AG04450 (cell line): ENCODE results near the gene HYAL1. TPM values are rescaled to one million over a fixed set of nuclear protein-coding genes. Genes with fewer than 3 reads are reported as not detected.
A peak's percentile ranks its signal among the peaks of the same experiment; 100 is the strongest.

Experiments used
- CTCF ChIA-PET: fragments of 300-600, 350-600 bp; formaldehyde crosslinking; extraction: SDS; loops from one replicate; lab custom pipeline; 2022; ENCODE audit warnings: antibody characterized with exemption, inconsistent platforms; lab: Charles Lee
- POLR2A ChIA-PET: fragments of 350-600 bp; formaldehyde crosslinking; extraction: SDS; loops from one replicate; lab custom pipeline; 2021; ENCODE audit warnings: antibody characterized with exemption, inconsistent platforms; lab: Yijun Ruan, JAX
- DNase-seq: peaks from one replicate; pipeline ENCODE4 v3.0.0-alpha.2; 2011; ENCODE audit warnings: low read depth, low spot score
- H3K27ac ChIP-seq: one replicate; pipeline ENCODE4 v1.5.1; 2012; ENCODE audit warnings: low read depth, low read length, control low read depth
- H3K27me3 ChIP-seq: one replicate; pipeline ENCODE4 v1.6.0; 2012; ENCODE audit warnings: low read length; ENCODE audit not compliant: control insufficient read depth, insufficient read depth
- H3K4me3 ChIP-seq: 2 replicates; pipeline ENCODE4 v1.5.1; 2011; ENCODE audit warnings: mild to moderate bottlenecking, low read depth, low read length, control low read depth
- H3K9me3 ChIP-seq: 2 replicates; pipeline ENCODE4 v1.5.1; 2012; ENCODE audit warnings: low read length; ENCODE audit not compliant: control insufficient read depth, insufficient read depth
- CTCF ChIP-seq: IDR thresholded peaks from 2 replicates; pipeline ENCODE4 v1.5.1; 2011; ENCODE audit warnings: low read depth, low read length, control low read depth, inconsistent platforms
- polyA plus RNA-seq: library from polyadenylated mRNA; depleted of rRNA; stranded (reverse); fragments of >200 nt; gene quantifications from 2 replicates; pipeline ENCODE4 v1.2.3, GENCODE V29; 2011

Gene HYAL1
- polyA plus RNA-seq, 1 experiment: 0.32 TPM

DNA sequence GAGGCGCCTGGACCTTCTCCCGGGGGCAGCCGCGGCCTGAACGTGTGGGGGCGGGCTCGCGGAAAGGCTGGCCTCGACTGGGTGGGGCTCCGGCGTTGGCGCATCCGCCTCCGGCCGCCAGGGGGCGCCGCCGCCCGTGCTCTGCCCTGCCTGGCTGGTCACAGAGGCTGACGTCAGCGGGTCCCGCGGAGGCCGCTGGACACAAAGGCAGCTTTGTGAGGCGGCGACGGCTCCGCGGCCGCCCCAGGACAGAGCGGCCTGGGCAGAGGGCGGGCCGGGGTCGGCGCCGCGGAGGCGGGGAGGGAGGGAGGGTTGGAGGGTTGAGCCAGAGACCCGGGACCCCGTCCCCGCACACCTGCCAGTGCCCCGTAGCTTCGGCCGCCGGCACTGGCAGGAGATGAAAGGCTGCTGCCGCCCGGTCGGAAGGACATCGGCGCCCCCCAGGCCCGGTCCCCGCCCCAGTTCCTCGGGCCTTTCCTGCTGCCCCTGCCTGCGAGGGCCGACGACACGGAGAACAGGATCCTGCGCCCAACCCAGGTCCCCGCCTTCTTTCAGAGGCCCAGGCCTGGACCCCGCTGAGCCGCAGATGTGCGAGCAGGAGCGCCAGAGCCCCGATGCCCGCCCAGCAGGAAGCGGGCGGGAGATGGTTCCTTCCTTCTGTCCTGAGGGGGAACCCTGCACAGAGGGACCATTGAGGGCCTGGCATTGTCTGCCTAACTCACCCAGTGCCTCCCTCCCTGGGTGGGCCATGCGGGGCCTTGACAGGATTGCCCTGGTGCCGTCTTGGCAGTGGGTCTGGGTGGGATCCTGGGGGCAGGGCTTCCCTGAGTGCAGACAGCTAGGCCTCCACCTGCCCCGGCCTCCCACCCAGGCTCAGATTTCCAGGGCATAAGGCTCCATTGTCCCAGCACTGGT is 43.1 kb downstream of the HYAL1 start:
- peak overlapping the region; percentile 89 for H3K27ac ChIP-seq
- TF ChIP-seq CTCF: peak; percentile 81
- ChIA-PET CTCF (interaction anchor here (0.6 to 4.8 kb wide), 20 partner anchors 9 to 110 kb away, joined by 3 to 35 read pairs (median 4); partner anchors contain the start of genes GNAI2, HYAL2, LSMEM2 and SEMA3B), POLR2A (interaction anchor here (0.5 to 1.3 kb wide), 5 partner anchors 9 to 353 kb away, joined by 3 to 9 read pairs (median 4); partner anchors contain the start of genes GNAI2 and SEMA3B)
- no peaks in the 10 kb centered on the region; the same call in 1 of the 2 replicates for H3K9me3 ChIP-seq
- DNase-seq: no peak
- no peaks in the 10 kb centered on the region for H3K27me3 ChIP-seq
- peak overlapping the region; percentile 56 for H3K4me3 ChIP-seq

- Histone ChIP-seq H3K9me3 (no peaks in the 10 kb centered on the region; the same call in 1 of the 2 replicates), H3K27ac (peak overlapping the region; percentile 21), H3K4me3 (no peak overlapping the region), H3K27me3 (no peaks in the 10 kb centered on the region)
- POLR2A ChIA-PET: interaction anchor here (0.6 to 1.3 kb wide), 4 partner anchors 9 to 352 kb away, joined by 3 to 9 read pairs (median 4); partner anchors contain the start of genes GNAI2 and SEMA3B
- no peak for TF ChIP-seq CTCF
- CTCF ChIA-PET: interaction anchor here (0.5 to 4.8 kb wide), 19 partner anchors 8 to 65 kb away, joined by 3 to 35 read pairs (median 4); partner anchors contain the start of genes HYAL2, LSMEM2 and SEMA3B
- no peak for DNase-seq
Observed at GRCh38 chr3:50259432-50260026, 43.8 kb downstream of the HYAL1 start.

GRCh38 chr3:50258979-50259378 is 44.4 kb downstream of the HYAL1 start:
- Histone ChIP-seq H3K9me3 (no peaks in the 10 kb centered on the region; the same call in 1 of the 2 replicates), H3K4me3 (no peak overlapping the region), H3K27me3 (no peaks in the 10 kb centered on the region), H3K27ac (no peak overlapping the region)
- POLR2A ChIA-PET: interaction anchor here (0.6 kb wide), 1 partner anchor 64 kb away, joined by 5 read pairs; no protein-coding TSS in a partner anchor
- no peak for TF ChIP-seq CTCF
- CTCF ChIA-PET: interaction anchor here (0.5 to 4.8 kb wide), 13 partner anchors 9 to 162 kb away, joined by 3 to 35 read pairs (median 6); no protein-coding TSS in a partner anchor
- no peak for DNase-seq

DNA sequence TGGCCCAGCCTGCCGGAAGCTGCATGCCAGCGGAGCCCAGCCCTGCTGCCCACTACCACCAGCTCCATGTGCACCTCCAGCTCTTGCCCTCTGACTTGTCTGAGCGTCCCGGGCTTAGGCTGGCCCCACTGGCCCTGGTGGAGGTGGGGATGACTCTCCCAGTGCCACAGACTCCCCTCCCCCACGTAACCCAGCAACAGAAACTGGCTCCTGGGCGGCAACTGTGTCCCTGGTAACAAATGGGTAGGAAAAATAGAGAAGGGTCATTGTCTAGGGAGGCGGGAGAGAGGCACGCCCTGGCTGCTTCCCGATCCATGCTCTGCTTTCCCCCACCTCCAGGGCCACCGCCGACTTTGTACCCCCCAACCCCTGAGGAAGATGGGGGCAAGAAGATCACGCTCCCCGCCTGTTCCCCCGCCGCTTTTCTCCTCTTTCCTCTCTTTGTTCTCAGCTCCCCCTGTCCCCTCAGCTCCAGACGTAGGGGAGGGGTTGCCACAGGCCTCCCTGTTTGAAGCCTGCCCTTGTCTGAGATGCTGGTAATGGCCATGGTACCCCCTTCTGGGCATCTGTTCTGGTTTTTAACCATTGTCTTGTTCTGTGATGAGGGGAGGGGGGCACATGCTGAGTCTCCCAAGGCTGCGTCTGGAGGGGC is 45.2 kb downstream of the HYAL1 start:
- ChIA-PET CTCF (interaction anchor here (0.6 to 4.8 kb wide), 9 partner anchors 8 to 161 kb away, joined by 3 to 35 read pairs (median 6); no protein-coding TSS in a partner anchor), POLR2A (interaction anchor here (0.6 kb wide), 1 partner anchor 63 kb away, joined by 5 read pairs; no protein-coding TSS in a partner anchor)
- Histone ChIP-seq H3K27ac (no peak overlapping the region), H3K4me3 (no peak overlapping the region), H3K9me3 (no peaks in the 10 kb centered on the region; the same call in 1 of the 2 replicates), H3K27me3 (no peaks in the 10 kb centered on the region)
- no peak for TF ChIP-seq CTCF
- no peak for DNase-seq
